ENCODE measurements around the gene EVI2B.

EVI2B gene

GRCh38 chr17:31297090-31297489 lies 16.8 kb downstream of the EVI2B start, which contains the start of gene OMG:
TSS of gene OMG (minus strand) at chr17:31297239. CDS start at chr17:31296331, 908 bp downstream.
- no peaks in the 10 kb centered on the region for H3K4me1 ChIP-seq (ENCODE audit: control insufficient read depth, low read length)
- no peak within 1 kb of the TSS for H3K4me2 ChIP-seq (ENCODE audit: low read length)
- no peak within 1 kb of the TSS for H3K4me3 ChIP-seq (ENCODE audit: low read length)
- no peaks in the 10 kb centered on the region for H3K27me3 ChIP-seq (ENCODE audit: control insufficient read depth, low read length)
- H3K36me3 ChIP-seq (ENCODE audit: control insufficient read depth, low read length), result peaks cover 7% of the 10 kb centered on the region; the same call in 1 of the 2 replicates
- H3K27ac ChIP-seq (ENCODE audit: low read depth, low read length), result no peak within 1 kb of the TSS
- H3K9me3 ChIP-seq (ENCODE audit: control insufficient read depth, insufficient read depth, low read length), result no peaks in the 10 kb centered on the region
- H3F3A ChIP-seq (ENCODE audit: control insufficient read depth, insufficient read depth), result peaks cover 8% of the 10 kb centered on the region; the same call in 1 of the 2 replicates
- no peaks in the 10 kb centered on the region for H3K9me2 ChIP-seq (replicated peaks; ENCODE audit: control insufficient read depth, low read length)
- no peaks in the 10 kb centered on the region for H3K79me2 ChIP-seq (ENCODE audit: control insufficient read depth, low read length)
- no peaks in the 10 kb centered on the region for H4K20me1 ChIP-seq (ENCODE audit: control insufficient read depth, insufficient read depth, low read depth, low read length)
- TF ChIP-seq CTCF (IDR thresholded peaks at IDR 0.05; ENCODE audit: low read depth, low read length, poor library complexity, severe bottlenecking) (no peak), EZH2phosphoT487 (IDR thresholded peaks at IDR 0.05; ENCODE audit: borderline replicate concordance, low read length) (no peak)

GRCh38 chr17:31296142-31296541 lies 17.7 kb downstream of the EVI2B start:
- Histone ChIP-seq H3K27me3 (ENCODE audit: control insufficient read depth, low read length) (no peaks in the 10 kb centered on the region), H4K20me1 (ENCODE audit: control insufficient read depth, insufficient read depth, low read depth, low read length) (no peaks in the 10 kb centered on the region), H3K9me3 (ENCODE audit: control insufficient read depth, insufficient read depth, low read length) (no peaks in the 10 kb centered on the region), H3K27ac (ENCODE audit: low read depth, low read length) (no peak overlapping the region), H3K4me2 (ENCODE audit: low read length) (no peak overlapping the region), H3K4me1 (ENCODE audit: control insufficient read depth, low read length) (no peaks in the 10 kb centered on the region), H3K9me2 (replicated peaks; ENCODE audit: control insufficient read depth, low read length) (no peaks in the 10 kb centered on the region), H3K79me2 (ENCODE audit: control insufficient read depth, low read length) (no peaks in the 10 kb centered on the region), H3F3A (ENCODE audit: control insufficient read depth, insufficient read depth) (peaks cover 2% of the 10 kb centered on the region; the same call in 1 of the 2 replicates), H3K36me3 (ENCODE audit: control insufficient read depth, low read length) (0 out of 2 replicates have a peak, but pooled peaks cover 4% of the 10 kb centered on the region), H3K4me3 (ENCODE audit: low read length) (no peak overlapping the region)
- TF ChIP-seq EZH2phosphoT487 (IDR thresholded peaks at IDR 0.05; ENCODE audit: borderline replicate concordance, low read length), result no peak
- no peak for TF ChIP-seq CTCF (IDR thresholded peaks at IDR 0.05; ENCODE audit: low read depth, low read length, poor library complexity, severe bottlenecking)

- H3K27ac ChIP-seq (ENCODE audit: low read depth, low read length), result no peak overlapping the region
- H3K9me3 ChIP-seq (ENCODE audit: control insufficient read depth, insufficient read depth, low read length), result no peaks in the 10 kb centered on the region
- H3K27me3 ChIP-seq (ENCODE audit: control insufficient read depth, low read length), result no peaks in the 10 kb centered on the region
- H3K36me3 ChIP-seq (ENCODE audit: control insufficient read depth, low read length), result 0 out of 2 replicates have a peak, but pooled peaks cover 4% of the 10 kb centered on the region
- H3K4me3 ChIP-seq (ENCODE audit: low read length), result no peak overlapping the region
- H3K4me2 ChIP-seq (ENCODE audit: low read length), result no peak overlapping the region
- no peak for TF ChIP-seq EZH2phosphoT487 (IDR thresholded peaks at IDR 0.05; ENCODE audit: borderline replicate concordance, low read length)
- TF ChIP-seq CTCF (IDR thresholded peaks at IDR 0.05; ENCODE audit: low read depth, low read length, poor library complexity, severe bottlenecking), result no peak
- no peaks in the 10 kb centered on the region for H3K79me2 ChIP-seq (ENCODE audit: control insufficient read depth, low read length)
- H3K9me2 ChIP-seq (replicated peaks; ENCODE audit: control insufficient read depth, low read length), result no peaks in the 10 kb centered on the region
- H3F3A ChIP-seq (ENCODE audit: control insufficient read depth, insufficient read depth), result 0 out of 2 replicates have a peak, but pooled peaks cover 3% of the 10 kb centered on the region
- no peaks in the 10 kb centered on the region for H3K4me1 ChIP-seq (ENCODE audit: control insufficient read depth, low read length)
- H4K20me1 ChIP-seq (ENCODE audit: control insufficient read depth, insufficient read depth, low read depth, low read length), result no peaks in the 10 kb centered on the region
Measured at GRCh38 chr17:31295489-31295871, 18.4 kb downstream of the EVI2B start.

All from DOHH2 (cell line).